Naive thymus-derived CD4-positive, alpha-beta T cell (primary cell): ENCODE data around the gene ADAMTS20. TPM values are rescaled to one million over a fixed set of nuclear protein-coding genes. Genes with fewer than 3 reads are reported as not detected.

Experiments used
- ATAC-seq: fragments of 150-1000 bp; cut with Tn5 transposase; 2 replicates; pipeline ENCODE4 v1.10.0; 2021; ENCODE audit warnings: mild to moderate bottlenecking, moderate library complexity
- CTCF ChIA-PET: fragments of 350-600 bp; sonication (Branson Sonifier 250); formaldehyde crosslinking; loops from one replicate; lab custom pipeline; 2021; ENCODE audit warnings: antibody characterized with exemption; lab: Charles Lee
- POLR2A ChIA-PET: fragments of 350-600 bp; sonication (Branson Sonifier 250); formaldehyde crosslinking; loops from one replicate; lab custom pipeline; 2021; ENCODE audit warnings: antibody characterized with exemption, inconsistent platforms; lab: Charles Lee
- DNase-seq, 9 donors: peaks; one replicate each; pipeline versions ENCODE4 v3.0.0 to v3.0.0-alpha.2; 2020 to 2022; ENCODE audit warnings: mixed read lengths in 1 of 9
- H3K27ac ChIP-seq: one replicate; pipeline ENCODE4 v1.7.0; 2013; ENCODE audit warnings: mild to moderate bottlenecking, low read depth, low read length, moderate library complexity
- H3K27me3 ChIP-seq, 2 donors: one replicate each; pipeline ENCODE4 v1.7.0; 2013; ENCODE audit warnings: low read length in 2 of 2, mild to moderate bottlenecking in 2 of 2, moderate library complexity in 2 of 2; ENCODE audit not compliant: control insufficient read depth in 2 of 2, insufficient read depth in 2 of 2
- H3K36me3 ChIP-seq, 3 experiments: 1 replicate in 2 of 3; 2 replicates in 1 of 3; pipeline ENCODE4 v1.7.0; 2013; ENCODE audit warnings: low read length in 3 of 3, mild to moderate bottlenecking in 3 of 3, moderate library complexity in 1 of 3; ENCODE audit not compliant: insufficient read depth in 3 of 3, control insufficient read depth in 2 of 3
- H3K4me1 ChIP-seq, 2 donors: one replicate each; pipeline ENCODE4 v1.7.0; 2013; ENCODE audit warnings: low read length in 2 of 2, mild to moderate bottlenecking in 2 of 2, moderate library complexity in 1 of 2; ENCODE audit not compliant: control insufficient read depth in 2 of 2, insufficient read depth in 2 of 2
- H3K4me3 ChIP-seq: 2 replicates; pipeline ENCODE4 v1.7.0; 2013; ENCODE audit warnings: mild to moderate bottlenecking, low read length
- H3K9me3 ChIP-seq, 3 experiments: 1 replicate in 2 of 3; 2 replicates in 1 of 3; pipeline ENCODE4 v1.7.0; 2013; ENCODE audit warnings: low read length in 3 of 3; ENCODE audit not compliant: control insufficient read depth in 2 of 3
- H3K27ac Mint-ChIP-seq, 9 donors: one replicate each; pipeline ENCODE4 v1.8.0; 2020 to 2022; ENCODE audit warnings: mixed read lengths in 9 of 9, mild to moderate bottlenecking in 8 of 9, moderate library complexity in 5 of 9, inconsistent platforms in 2 of 9
- H3K27me3 Mint-ChIP-seq, 5 donors: one replicate each; pipeline ENCODE4 v1.8.0; 2021 to 2022; ENCODE audit warnings: mixed read lengths in 5 of 5, mild to moderate bottlenecking in 1 of 5
- H3K36me3 Mint-ChIP-seq, 5 donors: one replicate each; pipeline ENCODE4 v1.8.0; 2020 to 2022; ENCODE audit warnings: mixed read lengths in 5 of 5, mild to moderate bottlenecking in 3 of 5, inconsistent platforms in 1 of 5
- H3K4me1 Mint-ChIP-seq, 7 donors: one replicate each; pipeline ENCODE4 v1.8.0; 2020 to 2022; ENCODE audit warnings: mixed read lengths in 7 of 7, mild to moderate bottlenecking in 3 of 7, inconsistent platforms in 1 of 7
- H3K4me3 Mint-ChIP-seq, 10 donors: one replicate each; pipeline ENCODE4 v1.8.0; 2020 to 2022; ENCODE audit warnings: mild to moderate bottlenecking in 10 of 10, mixed read lengths in 10 of 10, moderate library complexity in 6 of 10, inconsistent platforms in 2 of 10
- H3K9me3 Mint-ChIP-seq, 11 donors: one replicate each; pipeline ENCODE4 v1.8.0; 2020 to 2022; ENCODE audit warnings: mixed read lengths in 11 of 11, mild to moderate bottlenecking in 4 of 11, inconsistent platforms in 1 of 11, moderate library complexity in 1 of 11
- intact Hi-C, 2 donors: fragments of 100-400 bp; cut with micrococcal nuclease; formaldehyde crosslinking; loops; one replicate each; pipeline ENCODE4 v1.15.1; 2023
- polyA plus RNA-seq, 2 donors: library from polyadenylated mRNA; unstranded; fragments of 300-500 nt; fragmentation: Illumina TruSeq; gene quantifications; one replicate each; pipeline ENCODE4 v1.2.3, GENCODE V29; 2021
- total RNA-seq, 6 experiments: library from RNA in 5 of 6; stranded (reverse) in 5 of 6; gene quantifications; 1 replicate in 5 of 6; 2 replicates in 1 of 6; pipeline ENCODE4 v1.2.3 and lab custom pipeline; 2021 to 2026

The ADAMTS20 gene
- total and polyA plus RNA-seq, 7 experiments from 2014 or later = not detected

GRCh38 chr12:43459285-43459684 lies 92.7 kb downstream of the ADAMTS20 start:
- no peaks in the 10 kb centered on the region for H3K27me3 ChIP-seq
- no peak overlapping the region for H3K27ac ChIP-seq
- H3K27ac Mint-ChIP-seq = no peak overlapping the region
- H3K4me1 Mint-ChIP-seq = no peaks in the 10 kb centered on the region
- no peak overlapping the region for H3K4me3 ChIP-seq
- ChIA-PET POLR2A (no interaction called here), CTCF (no interaction called here)
- peaks cover 1 to 20% (median 7%) of the 10 kb centered on the region in 11 donors for H3K9me3 Mint-ChIP-seq
- peaks cover 0 to 6% (median 0%) of the 10 kb centered on the region in 5 donors for H3K36me3 Mint-ChIP-seq
- H3K36me3 ChIP-seq = no peaks in the 10 kb centered on the region
- intact Hi-C loops = no loop called here
- DNase-seq = no peak
- H3K9me3 ChIP-seq = no peaks in the 10 kb centered on the region
- no peak overlapping the region for H3K4me3 Mint-ChIP-seq
- no peak for ATAC-seq
- H3K27me3 Mint-ChIP-seq = no peaks in the 10 kb centered on the region
- no peaks in the 10 kb centered on the region for H3K4me1 ChIP-seq

- no peak overlapping the region for H3K4me3 ChIP-seq
- H3K4me3 Mint-ChIP-seq = no peak overlapping the region
- no peaks in the 10 kb centered on the region for H3K36me3 ChIP-seq
- ATAC-seq (no peak), DNase-seq (no peak)
- H3K27ac Mint-ChIP-seq = no peak overlapping the region
- no peaks in the 10 kb centered on the region for H3K27me3 ChIP-seq
- no peak overlapping the region for H3K27ac ChIP-seq
- peaks cover 0 to 6% (median 0%) of the 10 kb centered on the region in 5 donors for H3K36me3 Mint-ChIP-seq
- POLR2A ChIA-PET = no interaction called here
- H3K9me3 ChIP-seq = no peaks in the 10 kb centered on the region
- H3K27me3 Mint-ChIP-seq = peaks cover 0 to 3% (median 0%) of the 10 kb centered on the region in 5 donors
- H3K4me1 Mint-ChIP-seq = no peaks in the 10 kb centered on the region
- H3K9me3 Mint-ChIP-seq = peaks cover 1 to 21% (median 7%) of the 10 kb centered on the region in 11 donors
- CTCF ChIA-PET = no interaction called here
- no peaks in the 10 kb centered on the region for H3K4me1 ChIP-seq
- intact Hi-C loops = no loop called here
Measured at GRCh38 chr12:43453761-43454160, 98.2 kb downstream of the ADAMTS20 start.

GRCh38 chr12:43444940-43445564 lies 107.0 kb downstream of the ADAMTS20 start:
- H3K36me3 Mint-ChIP-seq = no peaks in the 10 kb centered on the region
- Histone ChIP-seq H3K4me1 (no peaks in the 10 kb centered on the region), H3K36me3 (no peaks in the 10 kb centered on the region), H3K27me3 (no peaks in the 10 kb centered on the region), H3K27ac (no peak overlapping the region), H3K4me3 (no peak overlapping the region), H3K9me3 (no peaks in the 10 kb centered on the region)
- H3K27ac Mint-ChIP-seq = no peak overlapping the region
- CTCF ChIA-PET = interaction anchor here (1.5 to 2.6 kb wide), 2 partner anchors 436 to 437 kb away, joined by 4 to 9 read pairs; no protein-coding TSS in a partner anchor
- H3K27me3 Mint-ChIP-seq = peaks cover 0 to 8% (median 6%) of the 10 kb centered on the region in 5 donors
- DNase-seq (peak in 8 of 9 donors; percentile 8 to 41 (median 28)), ATAC-seq (no peak)
- intact Hi-C loops = loop anchor here (2.0 to 5.0 kb wide), 2 partner anchors 284 to 287 kb away; no protein-coding TSS in a partner anchor
- POLR2A ChIA-PET = no interaction called here
- H3K9me3 Mint-ChIP-seq = no peaks in the 10 kb centered on the region
- H3K4me3 Mint-ChIP-seq = no peak overlapping the region
- H3K4me1 Mint-ChIP-seq = no peaks in the 10 kb centered on the region

- no peaks in the 10 kb centered on the region for H3K36me3 Mint-ChIP-seq
- DNase-seq = no peak
Measured at GRCh38 chr12:43436597-43436996, 115.4 kb downstream of the ADAMTS20 start.

GRCh38 chr12:43434614-43435013 lies 117.4 kb downstream of the ADAMTS20 start:
- H3K27me3 Mint-ChIP-seq = peaks cover 0 to 13% (median 0%) of the 10 kb centered on the region in 5 donors
- ATAC-seq = no peak
- DNase-seq = no peak
- Histone ChIP-seq H3K4me3 (no peak overlapping the region), H3K27ac (no peak overlapping the region), H3K4me1 (no peaks in the 10 kb centered on the region), H3K27me3 (peaks cover 0 to 3% of the 10 kb centered on the region in 2 donors), H3K9me3 (no peaks in the 10 kb centered on the region), H3K36me3 (no peaks in the 10 kb centered on the region)
- ChIA-PET POLR2A (no interaction called here), CTCF (no interaction called here)
- no peaks in the 10 kb centered on the region for H3K36me3 Mint-ChIP-seq
- H3K27ac Mint-ChIP-seq = no peak overlapping the region
- intact Hi-C loops = no loop called here
- no peak overlapping the region for H3K4me3 Mint-ChIP-seq
- no peaks in the 10 kb centered on the region for H3K4me1 Mint-ChIP-seq
- peaks cover 0 to 2% (median 0%) of the 10 kb centered on the region in 11 donors for H3K9me3 Mint-ChIP-seq

More at GRCh38 chr12:43436597-43436996, 115.4 kb downstream of the ADAMTS20 start:
- Histone ChIP-seq H3K36me3 (no peaks in the 10 kb centered on the region), H3K4me3 (no peak overlapping the region), H3K27ac (no peak overlapping the region), H3K9me3 (no peaks in the 10 kb centered on the region), H3K4me1 (no peaks in the 10 kb centered on the region), H3K27me3 (no peaks in the 10 kb centered on the region)
- H3K27ac Mint-ChIP-seq = no peak overlapping the region
- H3K4me3 Mint-ChIP-seq = no peak overlapping the region
- no peaks in the 10 kb centered on the region for H3K4me1 Mint-ChIP-seq
- intact Hi-C loops = no loop called here
- peaks cover 0 to 12% (median 0%) of the 10 kb centered on the region in 5 donors for H3K27me3 Mint-ChIP-seq
- ChIA-PET CTCF (no interaction called here), POLR2A (no interaction called here)
- ATAC-seq = no peak
- peaks cover 0 to 2% (median 0%) of the 10 kb centered on the region in 11 donors for H3K9me3 Mint-ChIP-seq

- no peak overlapping the region for H3K4me3 Mint-ChIP-seq
Measured at GRCh38 chr12:43428088-43428600, 123.9 kb downstream of the ADAMTS20 start.

GRCh38 chr12:43425361-43425760 lies 126.6 kb downstream of the ADAMTS20 start:
- H3K4me3 Mint-ChIP-seq = no peak overlapping the region
- CTCF ChIA-PET = no interaction called here
- H3K9me3 Mint-ChIP-seq = no peaks in the 10 kb centered on the region
- Histone ChIP-seq H3K4me3 (no peak overlapping the region), H3K9me3 (no peaks in the 10 kb centered on the region), H3K4me1 (no peaks in the 10 kb centered on the region), H3K27me3 (no peaks in the 10 kb centered on the region), H3K36me3 (no peaks in the 10 kb centered on the region), H3K27ac (no peak overlapping the region)
- POLR2A ChIA-PET = no interaction called here
- H3K36me3 Mint-ChIP-seq = no peaks in the 10 kb centered on the region
- no peak for DNase-seq
- H3K27me3 Mint-ChIP-seq = no peaks in the 10 kb centered on the region
- no peak overlapping the region for H3K27ac Mint-ChIP-seq
- no peak for ATAC-seq
- H3K4me1 Mint-ChIP-seq = no peaks in the 10 kb centered on the region
- intact Hi-C loops = no loop called here

More at GRCh38 chr12:43428088-43428600, 123.9 kb downstream of the ADAMTS20 start:
- ATAC-seq = no peak
- intact Hi-C loops = no loop called here
- H3K27me3 Mint-ChIP-seq = peaks cover 0 to 6% (median 0%) of the 10 kb centered on the region in 5 donors
- H3K4me3 ChIP-seq = no peak overlapping the region
- H3K4me1 ChIP-seq = no peaks in the 10 kb centered on the region
- no peaks in the 10 kb centered on the region for H3K9me3 ChIP-seq
- no peaks in the 10 kb centered on the region for H3K9me3 Mint-ChIP-seq
- H3K36me3 Mint-ChIP-seq = no peaks in the 10 kb centered on the region
- no peak overlapping the region for H3K27ac ChIP-seq
- no peaks in the 10 kb centered on the region for H3K4me1 Mint-ChIP-seq
- POLR2A ChIA-PET = no interaction called here
- H3K27ac Mint-ChIP-seq = no peak overlapping the region
- CTCF ChIA-PET = no interaction called here
- no peak for DNase-seq
- no peaks in the 10 kb centered on the region for H3K36me3 ChIP-seq
- peaks cover 0 to 3% of the 10 kb centered on the region in 2 donors for H3K27me3 ChIP-seq
